Breast epithelium (tissue), 4 donors: ENCODE data around the gene KCNK7. TPM values are rescaled to one million over a fixed set of nuclear protein-coding genes. Genes with fewer than 3 reads are reported as not detected.

Experiments used
- DNase-seq, 2 donors: peaks; one replicate each; pipeline ENCODE4 v3.0.0-alpha.2; 2019; ENCODE audit warnings: low spot score in 2 of 2
- H3K27ac ChIP-seq, 2 donors: fragments of 200-600 bp; sonication (generic) in 1 of 2; one replicate each; pipeline ENCODE4 v1.5.1; 2016 to 2019; ENCODE audit warnings: mild to moderate bottlenecking in 1 of 2
- H3K27me3 ChIP-seq, 2 donors: fragments of 200-600 bp; sonication (generic) in 1 of 2; one replicate each; pipeline versions ENCODE4 v1.5.1 to v1.6.0; 2017 to 2019; ENCODE audit warnings: control low read depth in 1 of 2, mild to moderate bottlenecking in 1 of 2
- H3K36me3 ChIP-seq: fragments of 200-600 bp; one replicate; pipeline ENCODE4 v1.5.1; 2019
- H3K4me1 ChIP-seq, 2 donors: fragments of 200-600 bp; sonication (generic); one replicate each; pipeline ENCODE4 v1.5.1; 2016 to 2019; ENCODE audit warnings: control low read depth in 1 of 2
- H3K4me3 ChIP-seq, 3 donors: fragments of 200-600 bp; sonication (generic); 1 replicate in 2 of 3; 2 replicates in 1 of 3; pipeline ENCODE4 v1.5.1; 2016 to 2019; ENCODE audit warnings: mild to moderate bottlenecking in 3 of 3, moderate library complexity in 2 of 3
- H3K9me3 ChIP-seq, 2 donors: fragments of 200-600 bp; sonication (generic) in 1 of 2; one replicate each; pipeline ENCODE4 v1.5.1; 2016 to 2019; ENCODE audit warnings: control low read depth in 1 of 2
- POLR2A ChIP-seq: fragments of 450-650 bp; IDR thresholded peaks from one replicate; pipeline ENCODE4 v1.6.1; 2016; ENCODE audit warnings: antibody characterized with exemption, mild to moderate bottlenecking, moderate library complexity
- POLR2AphosphoS5 ChIP-seq, 3 donors: sonication (generic); formaldehyde crosslinking; IDR thresholded peaks; one replicate each; pipeline ENCODE4 v1.6.1; 2017; ENCODE audit warnings: antibody characterized with exemption in 3 of 3
- intact Hi-C: fragments of 100-400 bp; cut with DNase I; formaldehyde crosslinking; loops from one replicate; pipeline ENCODE4 v1.15.1; 2023; ENCODE audit warnings: low total_unique reads
- total RNA-seq, 3 donors: library from RNA; depleted of rRNA; stranded (reverse); fragments of >200 nt; gene quantifications; one replicate each; pipeline ENCODE4 v1.1.0, GENCODE V29; 2016
- TF ChIP-seq, protein P1 (sequence below), 3 donors: fragments of 450-650 bp; IDR thresholded peaks; one replicate each; pipeline ENCODE4 v1.5.1; 2016 to 2017; ENCODE audit warnings: antibody characterized with exemption in 3 of 3, mild to moderate bottlenecking in 3 of 3, moderate library complexity in 3 of 3

Gene KCNK7
- total RNA-seq, 3 donors from 2014 or later: 0.33 to 2.2 (median 0.80) TPM

DNA sequence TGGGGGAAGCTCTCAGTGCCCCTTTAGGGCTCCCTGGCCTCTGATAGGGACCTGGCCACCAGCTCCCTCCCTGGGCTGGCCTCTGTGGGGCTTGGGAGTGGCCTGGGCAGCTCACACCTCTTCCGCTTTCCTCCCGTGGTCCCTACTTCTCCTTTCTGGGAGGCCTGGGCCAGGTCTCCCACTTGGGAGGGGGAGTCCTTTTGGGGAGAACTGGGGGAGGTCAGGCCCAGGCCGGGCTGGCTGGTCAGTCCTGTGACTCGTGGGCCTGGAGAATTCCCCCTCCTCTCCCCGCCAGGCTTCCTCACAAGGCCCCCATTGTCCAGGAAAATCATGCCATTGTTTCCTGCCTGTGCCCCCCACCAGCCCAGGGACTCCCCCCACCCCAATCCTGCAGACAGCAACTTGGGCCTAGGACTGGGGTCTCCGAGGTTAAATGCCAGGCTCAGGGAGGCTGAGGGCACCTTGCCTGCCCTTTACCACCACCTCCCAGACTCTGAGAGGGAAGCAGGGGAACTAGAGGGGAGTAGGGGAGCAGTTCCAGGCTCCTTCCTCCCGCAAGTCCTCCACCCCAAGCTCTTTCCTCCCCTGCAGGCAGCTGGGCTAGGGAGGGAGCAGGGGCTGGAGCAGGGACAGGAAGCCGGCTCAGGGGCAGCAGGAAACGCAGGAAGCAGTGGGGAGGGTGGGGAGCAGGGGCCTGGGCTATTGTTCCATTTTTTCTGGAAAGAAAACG, 15.6 kb upstream of the KCNK7 start:
- no peaks in the 10 kb centered on the region for H3K9me3 ChIP-seq
- peak overlapping the region; percentile 42 to 97 for H3K27ac ChIP-seq
- no peaks in the 10 kb centered on the region for H3K36me3 ChIP-seq
- H3K4me3 ChIP-seq: peak overlapping the region; percentile 95 to 97 (median 97)
- TF ChIP-seq POLR2AphosphoS5 (IDR thresholded peaks at IDR 0.05): no peak
- TF ChIP-seq, protein P1, sequence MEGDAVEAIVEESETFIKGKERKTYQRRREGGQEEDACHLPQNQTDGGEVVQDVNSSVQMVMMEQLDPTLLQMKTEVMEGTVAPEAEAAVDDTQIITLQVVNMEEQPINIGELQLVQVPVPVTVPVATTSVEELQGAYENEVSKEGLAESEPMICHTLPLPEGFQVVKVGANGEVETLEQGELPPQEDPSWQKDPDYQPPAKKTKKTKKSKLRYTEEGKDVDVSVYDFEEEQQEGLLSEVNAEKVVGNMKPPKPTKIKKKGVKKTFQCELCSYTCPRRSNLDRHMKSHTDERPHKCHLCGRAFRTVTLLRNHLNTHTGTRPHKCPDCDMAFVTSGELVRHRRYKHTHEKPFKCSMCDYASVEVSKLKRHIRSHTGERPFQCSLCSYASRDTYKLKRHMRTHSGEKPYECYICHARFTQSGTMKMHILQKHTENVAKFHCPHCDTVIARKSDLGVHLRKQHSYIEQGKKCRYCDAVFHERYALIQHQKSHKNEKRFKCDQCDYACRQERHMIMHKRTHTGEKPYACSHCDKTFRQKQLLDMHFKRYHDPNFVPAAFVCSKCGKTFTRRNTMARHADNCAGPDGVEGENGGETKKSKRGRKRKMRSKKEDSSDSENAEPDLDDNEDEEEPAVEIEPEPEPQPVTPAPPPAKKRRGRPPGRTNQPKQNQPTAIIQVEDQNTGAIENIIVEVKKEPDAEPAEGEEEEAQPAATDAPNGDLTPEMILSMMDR (IDR thresholded peaks at IDR 0.05): no peak
- peaks cover 12 to 25% of the 10 kb centered on the region in 2 donors for H3K4me1 ChIP-seq
- intact Hi-C loops: loop anchor here (5.0 kb wide), 1 partner anchor 34 kb away; the partner anchor contains the start of gene EHBP1L1
- no peak for DNase-seq
- no peaks in the 10 kb centered on the region for H3K27me3 ChIP-seq

DNA sequence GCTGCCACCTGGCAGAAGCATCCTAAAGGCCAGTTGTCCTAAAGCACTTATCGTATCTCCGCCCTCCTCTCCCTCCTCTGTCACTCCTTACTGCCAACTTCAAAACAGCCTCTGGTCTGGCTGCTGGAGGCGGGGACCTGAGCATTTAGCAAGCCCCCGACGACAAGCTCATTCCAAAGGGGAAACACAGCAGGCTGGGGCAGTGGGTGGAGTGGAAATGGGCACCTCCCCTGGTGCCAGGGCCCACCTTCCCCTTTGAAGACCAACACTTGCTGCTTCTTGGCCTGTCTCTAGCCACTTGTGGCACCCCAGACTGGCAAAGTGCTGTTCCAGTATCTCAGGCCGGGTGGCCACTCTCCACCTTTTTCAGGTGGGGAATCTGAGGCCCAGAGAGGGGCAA, 14.8 kb upstream of the KCNK7 start:
- Histone ChIP-seq H3K27me3 (no peaks in the 10 kb centered on the region), H3K4me3 (peak overlapping the region; percentile 95 to 97 (median 97)), H3K27ac (peak overlapping the region; percentile 42 to 97), H3K36me3 (no peaks in the 10 kb centered on the region), H3K9me3 (no peaks in the 10 kb centered on the region), H3K4me1 (peaks cover 12 to 25% of the 10 kb centered on the region in 2 donors)
- TF ChIP-seq POLR2AphosphoS5 (IDR thresholded peaks at IDR 0.05) (no peak), POLR2A (no peak)
- TF ChIP-seq, protein P1 (IDR thresholded peaks at IDR 0.05): no peak
- no peak for DNase-seq
- intact Hi-C loops: loop anchor here (5.0 kb wide), 1 partner anchor 33 kb away; the partner anchor contains the start of gene EHBP1L1

DNA sequence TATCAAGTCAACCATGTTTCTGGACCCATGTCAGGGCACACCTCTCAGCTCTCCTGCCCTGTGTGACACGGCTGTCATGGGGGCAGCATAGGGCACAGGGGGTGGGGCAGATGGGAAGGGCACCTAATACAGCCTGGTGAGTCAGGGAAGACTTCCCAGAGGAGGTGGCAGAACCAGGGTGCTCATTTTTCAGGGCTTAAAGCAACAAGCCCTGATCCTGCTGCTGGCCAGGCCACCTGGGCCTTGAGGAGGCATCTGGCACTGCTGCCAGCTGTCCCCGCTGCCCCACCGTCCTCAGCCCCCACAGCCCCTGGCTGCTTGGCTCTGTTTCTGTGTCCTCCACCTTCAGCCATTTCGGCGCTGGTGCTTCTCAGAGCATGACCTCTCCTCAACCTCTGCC, 14.1 kb upstream of the KCNK7 start:
- H3K36me3 ChIP-seq: no peaks in the 10 kb centered on the region
- intact Hi-C loops: loop anchor here (5.0 kb wide), 1 partner anchor 32 kb away; the partner anchor contains the start of gene EHBP1L1

DNA sequence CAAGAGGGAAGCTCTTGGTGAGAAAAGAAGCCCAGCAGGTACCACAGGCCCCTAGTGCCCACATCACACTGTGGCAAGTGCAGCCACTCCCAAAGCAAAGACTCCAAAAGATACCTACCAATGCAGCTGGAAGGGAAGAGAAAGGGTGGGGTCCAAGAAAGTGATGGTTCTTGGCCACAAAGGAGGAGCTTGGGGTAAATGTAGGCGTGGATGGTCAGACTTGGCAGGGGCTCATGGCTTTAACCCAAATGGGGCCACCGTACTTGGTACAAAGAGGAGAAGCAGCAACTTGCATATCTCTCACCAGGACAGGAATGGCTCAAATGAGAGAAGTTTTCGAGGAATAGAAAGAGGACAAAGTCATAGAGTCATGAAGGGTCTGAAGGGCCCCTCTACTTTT, 13.6 kb upstream of the KCNK7 start:
- H3K27me3 ChIP-seq: no peaks in the 10 kb centered on the region
- H3K9me3 ChIP-seq: no peaks in the 10 kb centered on the region
- DNase-seq: no peak
- H3K4me1 ChIP-seq: peaks cover 12 to 25% of the 10 kb centered on the region in 2 donors
- peak overlapping the region in 1 of 2 donors; percentile 97 for H3K27ac ChIP-seq
- H3K36me3 ChIP-seq: no peaks in the 10 kb centered on the region
- no peak overlapping the region for H3K4me3 ChIP-seq
- TF ChIP-seq POLR2AphosphoS5 (IDR thresholded peaks at IDR 0.05): no peak
- TF ChIP-seq, protein P1 (IDR thresholded peaks at IDR 0.05): no peak
- no peak for TF ChIP-seq POLR2A
- intact Hi-C loops: no loop called here

More for the DNA sequence above, 14.1 kb upstream of the KCNK7 start:
- TF ChIP-seq POLR2AphosphoS5 (IDR thresholded peaks at IDR 0.05) (no peak), POLR2A (no peak)
- TF ChIP-seq, protein P1 (IDR thresholded peaks at IDR 0.05): no peak
- Histone ChIP-seq H3K9me3 (no peaks in the 10 kb centered on the region), H3K4me3 (no peak overlapping the region), H3K4me1 (peaks cover 12 to 25% of the 10 kb centered on the region in 2 donors), H3K27ac (peak overlapping the region in 1 of 2 donors; percentile 97), H3K27me3 (no peaks in the 10 kb centered on the region)
- no peak for DNase-seq
